GM23248 (cell line): Measurements from ENCODE around the gene HSD17B14.
"Not testable (repeated sequence)": the region's sequence is repeated elsewhere in the genome, so short reads cannot be mapped to it uniquely, and the experiment has no call there.

Experiments
- EZH2 ChIP-seq: fragments of 200-600 bp; sonication (generic); IDR thresholded peaks from 2 replicates; pipeline ENCODE4 v1.6.1; 2018; ENCODE audit warnings: antibody characterized with exemption, mild to moderate bottlenecking; ENCODE audit not compliant: insufficient read depth, poor library complexity, severe bottlenecking
- EZH2phosphoT487 ChIP-seq: fragments of 200-600 bp; sonication (generic); IDR thresholded peaks from 2 replicates; pipeline ENCODE4 v1.6.1; 2018; ENCODE audit warnings: antibody characterized with exemption, moderate library complexity, mild to moderate bottlenecking, low read depth; ENCODE audit not compliant: insufficient read depth

- TF ChIP-seq EZH2, EZH2phosphoT487: not testable (repeated sequence)
These were observed 43.4 kb upstream of the HSD17B14 start for GRCh38 chr19:48879696-48880095.
